ENCODE results near the gene GTF3C5.
A peak's percentile ranks its signal among the peaks of the same experiment; 100 is the strongest.
"Not testable (repeated sequence)": the region's sequence is repeated elsewhere in the genome, so short reads cannot be mapped to it uniquely, and the experiment has no call there.

Gene GTF3C5

DNA sequence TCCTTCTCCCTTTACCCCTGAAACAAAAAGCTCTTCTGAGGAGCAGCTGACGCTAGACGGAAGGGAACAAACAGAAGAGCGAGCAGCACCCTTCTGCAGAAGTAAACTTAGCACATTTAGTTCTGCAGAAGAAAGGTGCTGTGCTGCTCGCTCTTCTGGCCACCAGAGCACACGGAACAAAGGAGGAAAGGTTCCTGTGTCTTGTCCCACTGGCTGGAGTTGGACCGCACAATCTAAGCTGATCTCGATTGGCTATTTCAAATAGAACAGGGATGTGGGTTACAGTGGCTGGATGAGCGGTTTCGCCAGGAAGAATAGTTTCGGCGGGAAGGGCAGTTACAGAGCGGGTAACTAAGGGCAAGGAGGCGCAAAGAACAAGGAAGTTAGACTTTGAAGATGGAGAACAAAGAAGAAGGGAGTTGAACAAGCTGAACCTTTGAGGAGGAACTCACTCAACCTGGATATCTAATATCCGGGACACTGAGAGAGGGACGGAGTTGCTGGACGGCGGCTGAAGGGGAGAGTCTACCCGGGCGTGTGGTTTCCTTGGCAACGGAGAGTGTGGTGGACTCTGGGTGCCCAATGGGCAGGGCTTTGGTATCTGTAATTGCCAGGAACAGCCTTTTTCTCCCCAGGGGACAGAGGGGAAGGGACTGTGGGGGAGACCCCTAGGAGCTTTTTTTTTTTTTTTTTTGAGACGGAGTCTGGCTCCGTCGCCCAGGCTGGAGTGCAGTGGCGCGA lies 7.1 kb downstream of the GTF3C5 start:
- H3K4me3 ChIP-seq (replicated peaks; ENCODE audit: low read depth, low read length) = no peak overlapping the region
- no peaks in the 10 kb centered on the region for H3K27me3 ChIP-seq (replicated peaks; ENCODE audit: control insufficient read depth, insufficient read depth, low read length)
- H3K36me3 ChIP-seq (ENCODE audit: control insufficient read depth, insufficient read depth, low read length) = peaks cover 6% of the 10 kb centered on the region
- no peak for DNase-seq (ENCODE audit: extremely low read depth, insufficient read length)
- TF ChIP-seq, protein P1, sequence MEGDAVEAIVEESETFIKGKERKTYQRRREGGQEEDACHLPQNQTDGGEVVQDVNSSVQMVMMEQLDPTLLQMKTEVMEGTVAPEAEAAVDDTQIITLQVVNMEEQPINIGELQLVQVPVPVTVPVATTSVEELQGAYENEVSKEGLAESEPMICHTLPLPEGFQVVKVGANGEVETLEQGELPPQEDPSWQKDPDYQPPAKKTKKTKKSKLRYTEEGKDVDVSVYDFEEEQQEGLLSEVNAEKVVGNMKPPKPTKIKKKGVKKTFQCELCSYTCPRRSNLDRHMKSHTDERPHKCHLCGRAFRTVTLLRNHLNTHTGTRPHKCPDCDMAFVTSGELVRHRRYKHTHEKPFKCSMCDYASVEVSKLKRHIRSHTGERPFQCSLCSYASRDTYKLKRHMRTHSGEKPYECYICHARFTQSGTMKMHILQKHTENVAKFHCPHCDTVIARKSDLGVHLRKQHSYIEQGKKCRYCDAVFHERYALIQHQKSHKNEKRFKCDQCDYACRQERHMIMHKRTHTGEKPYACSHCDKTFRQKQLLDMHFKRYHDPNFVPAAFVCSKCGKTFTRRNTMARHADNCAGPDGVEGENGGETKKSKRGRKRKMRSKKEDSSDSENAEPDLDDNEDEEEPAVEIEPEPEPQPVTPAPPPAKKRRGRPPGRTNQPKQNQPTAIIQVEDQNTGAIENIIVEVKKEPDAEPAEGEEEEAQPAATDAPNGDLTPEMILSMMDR (IDR thresholded peaks at IDR 0.05; ENCODE audit: insufficient read depth, low read length, poor library complexity, severe bottlenecking) = no peak

DNA sequence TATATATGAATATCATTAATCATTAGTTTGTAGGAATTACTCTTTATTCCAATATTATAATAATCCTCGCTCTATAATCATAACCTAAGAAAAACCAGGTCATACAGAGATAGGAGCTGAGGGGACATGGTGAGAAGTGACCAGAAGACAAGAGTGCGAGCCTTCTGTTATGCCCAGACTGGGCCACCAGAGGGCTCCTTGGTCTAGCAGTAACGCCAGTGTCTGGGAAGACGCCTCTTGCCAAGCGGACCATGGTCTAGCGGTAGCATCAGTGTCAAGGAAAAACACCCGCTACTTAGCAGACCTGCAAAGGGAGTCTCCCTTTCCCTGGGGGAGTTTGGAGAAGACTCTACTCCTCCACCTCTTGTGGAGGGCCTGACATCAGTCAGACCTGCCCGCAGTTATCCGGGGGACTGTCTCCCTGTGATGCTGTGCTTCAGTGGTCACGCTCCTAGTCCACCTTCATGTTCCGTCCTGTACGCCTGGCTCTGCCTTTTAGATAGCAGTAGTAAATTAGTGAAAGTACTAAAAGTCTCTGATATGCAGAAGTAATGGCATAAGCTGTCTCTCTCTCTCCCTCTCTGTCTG lies 10.2 kb downstream of the GTF3C5 start:
- DNase-seq (ENCODE audit: extremely low read depth, insufficient read length) = not testable (repeated sequence)
- peaks cover 20% of the 10 kb centered on the region for H3K36me3 ChIP-seq (ENCODE audit: control insufficient read depth, insufficient read depth, low read length)

DNA sequence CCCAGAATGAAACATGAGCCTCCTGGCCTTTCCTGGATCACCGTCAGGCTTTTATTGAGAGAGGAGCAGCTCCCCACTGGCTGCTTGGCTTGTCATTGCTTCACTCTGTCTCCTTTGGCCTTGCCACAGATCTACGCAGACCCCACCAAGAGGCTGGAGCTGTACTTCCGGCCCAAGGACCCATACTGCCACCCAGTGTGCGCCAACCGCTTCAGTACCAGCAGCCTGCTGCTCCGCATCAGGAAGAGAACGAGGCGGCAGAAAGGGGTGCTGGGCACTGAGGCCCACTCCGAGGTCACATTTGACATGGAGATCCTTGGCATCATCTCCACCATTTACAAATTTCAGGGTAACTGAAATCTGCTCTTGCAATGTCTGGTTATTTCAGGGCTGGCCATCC lies 11.2 kb downstream of the GTF3C5 start:
- peaks cover 24% of the 10 kb centered on the region for H3K36me3 ChIP-seq (ENCODE audit: control insufficient read depth, insufficient read depth, low read length)
- H3K27me3 ChIP-seq (replicated peaks; ENCODE audit: control insufficient read depth, insufficient read depth, low read length) = no peaks in the 10 kb centered on the region
- TF ChIP-seq, protein P1 (IDR thresholded peaks at IDR 0.05; ENCODE audit: insufficient read depth, low read length, poor library complexity, severe bottlenecking) = no peak
- DNase-seq (ENCODE audit: extremely low read depth, insufficient read length) = no peak
- H3K4me3 ChIP-seq (replicated peaks; ENCODE audit: low read depth, low read length) = no peak overlapping the region

More for the DNA sequence above, 10.2 kb downstream of the GTF3C5 start:
- H3K27me3 ChIP-seq (replicated peaks; ENCODE audit: control insufficient read depth, insufficient read depth, low read length); H3K4me3 ChIP-seq (replicated peaks; ENCODE audit: low read depth, low read length): not testable (repeated sequence)
- TF ChIP-seq, protein P1 (IDR thresholded peaks at IDR 0.05; ENCODE audit: insufficient read depth, low read length, poor library complexity, severe bottlenecking) = peak; percentile 54

- TF ChIP-seq, protein P1 (IDR thresholded peaks at IDR 0.05; ENCODE audit: insufficient read depth, low read length, poor library complexity, severe bottlenecking) = no peak
Observed at GRCh38 chr9:133042676-133043075, 11.9 kb downstream of the GTF3C5 start.

DNA sequence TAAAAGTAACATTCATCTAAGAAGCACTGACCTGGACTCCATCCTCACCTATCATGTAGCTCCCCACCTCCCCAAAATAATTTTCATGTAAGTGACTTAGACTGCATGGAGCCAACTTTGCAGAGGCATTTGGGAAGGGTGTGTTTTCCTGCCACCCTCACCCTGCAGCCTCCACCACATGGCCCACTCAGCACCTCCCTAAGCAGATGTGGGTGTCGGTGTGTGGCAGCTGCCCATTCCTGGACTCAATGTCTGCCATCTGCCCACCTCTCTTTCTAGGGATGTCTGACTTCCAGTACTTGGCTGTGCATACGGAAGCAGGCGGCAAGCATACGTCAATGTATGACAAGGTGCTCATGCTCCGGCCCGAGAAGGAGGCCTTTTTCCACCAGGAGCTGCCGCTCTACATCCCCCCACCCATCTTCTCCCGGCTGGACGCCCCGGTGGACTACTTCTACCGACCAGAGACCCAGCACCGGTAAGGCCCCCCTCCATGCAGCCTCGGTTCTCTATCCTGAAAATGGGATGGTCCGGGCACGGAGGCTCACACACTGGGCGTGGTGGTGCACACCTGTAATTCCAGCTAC lies 12.7 kb downstream of the GTF3C5 start:
- H3K36me3 ChIP-seq (ENCODE audit: control insufficient read depth, insufficient read depth, low read length) = peaks cover 25% of the 10 kb centered on the region

More at GRCh38 chr9:133042676-133043075, 11.9 kb downstream of the GTF3C5 start:
- no peak overlapping the region for H3K4me3 ChIP-seq (replicated peaks; ENCODE audit: low read depth, low read length)
- H3K36me3 ChIP-seq (ENCODE audit: control insufficient read depth, insufficient read depth, low read length) = peaks cover 25% of the 10 kb centered on the region
- DNase-seq (ENCODE audit: extremely low read depth, insufficient read length) = no peak
- no peaks in the 10 kb centered on the region for H3K27me3 ChIP-seq (replicated peaks; ENCODE audit: control insufficient read depth, insufficient read depth, low read length)

More for the DNA sequence above, 12.7 kb downstream of the GTF3C5 start:
- TF ChIP-seq, protein P1 (IDR thresholded peaks at IDR 0.05; ENCODE audit: insufficient read depth, low read length, poor library complexity, severe bottlenecking) = no peak
- Histone ChIP-seq H3K4me3 (replicated peaks; ENCODE audit: low read depth, low read length) (no peak overlapping the region), H3K27me3 (replicated peaks; ENCODE audit: control insufficient read depth, insufficient read depth, low read length) (no peaks in the 10 kb centered on the region)
- no peak for DNase-seq (ENCODE audit: extremely low read depth, insufficient read length)

Data from GM06990 (cell line).